Measurements from ENCODE around the gene STAG1. TPM values are rescaled to one million over a fixed set of nuclear protein-coding genes. Genes with fewer than 3 reads are reported as not detected.

STAG1 gene
- total and polyA plus RNA-seq, 9 of the 15 experiments (the other 6 are each of a cell fraction or from before 2014, with no cell fraction given), result 2.7 to 17.7 (median 8.8) TPM

- no peak for ATAC-seq
- H4K20me1 ChIP-seq (replicated peaks; ENCODE audit: control insufficient read depth, insufficient read depth, low read length), result no peaks in the 10 kb centered on the region
- H3K27me3 ChIP-seq (ENCODE audit: control insufficient read depth in 2 of 2, insufficient read depth in 2 of 2, low read length in 2 of 2), result no peaks in the 10 kb centered on the region
- ChIA-PET CTCF (ENCODE audit: low intra/inter-chr PET ratio) (no interaction called here), POLR2A (no interaction called here)
- peaks cover 0 to 3% of the 10 kb centered on the region in 2 experiments; a peak in 3 of 5 replicates for H3K4me1 ChIP-seq (replicated peaks in 1 of 2; ENCODE audit: control insufficient read depth in 2 of 2, insufficient read depth in 2 of 2, low read length in 2 of 2)
- DNase-seq (ENCODE audit: extremely low read depth in 1 of 4, low spot score in 3 of 4), result no peak
- no peaks in the 10 kb centered on the region for H3K36me3 ChIP-seq (ENCODE audit: control insufficient read depth, insufficient read depth, low read length)
- H3K4me3 ChIP-seq, result no peak overlapping the region
- no peak overlapping the region for H3K4me2 ChIP-seq (ENCODE audit: insufficient read depth, low read length)
- in situ Hi-C loops (cut with MboI) (no loop called here), intact Hi-C loops (cut with micrococcal nuclease) (no loop called here)
- H3K9me1 ChIP-seq (ENCODE audit: control insufficient read depth, insufficient read depth, low read length), result no peaks in the 10 kb centered on the region
- H2AFZ ChIP-seq (ENCODE audit: low read depth, low read length), result no peak overlapping the region
- H3K9me3 ChIP-seq (replicated peaks; ENCODE audit: control insufficient read depth, insufficient read depth, low read depth, low read length), result no peaks in the 10 kb centered on the region
- H3K27ac ChIP-seq (ENCODE audit: extremely low read depth, low read depth, low read length), result no peak overlapping the region
- no peak for FAIRE-seq
- 100% methylated on average over 1 of the region's 5 CpGs for WGBS (ENCODE audit: insufficient coverage, low coverage, missing lambda C conversion rate)
- H3K9ac ChIP-seq (ENCODE audit: insufficient read depth in 1 of 2, low read depth in 2 of 2, low read length in 2 of 2), result no peak overlapping the region
- peaks cover 21% of the 10 kb centered on the region for H3K79me2 ChIP-seq (ENCODE audit: control insufficient read depth, insufficient read depth, low read length)
- no TSS peak for BruUV-seq (replicated peaks)
- TF ChIP-seq ELK1 (CRISPR knock-in tag; IDR thresholded peaks at IDR 0.05) (no peak), ZSCAN29 (IDR thresholded peaks at IDR 0.05) (no peak), CREBBP (IDR thresholded peaks at IDR 0.05; ENCODE audit: low read depth, low read length) (no peak), ZNF655 (CRISPR knock-in tag; IDR thresholded peaks at IDR 0.05) (no peak), PHTF2 (CRISPR knock-in tag; IDR thresholded peaks at IDR 0.05) (no peak), ILK (tag; IDR thresholded peaks at IDR 0.05; ENCODE audit: borderline replicate concordance, low read depth) (no peak), MYBL2 (IDR thresholded peaks at IDR 0.05; ENCODE audit: low read depth) (no peak), MYBL2 (CRISPR knock-in tag; IDR thresholded peaks at IDR 0.05; ENCODE audit: borderline replicate concordance) (no peak), THAP7 (CRISPR knock-in tag; IDR thresholded peaks at IDR 0.05) (no peak), ZNF224 (CRISPR knock-in tag; IDR thresholded peaks at IDR 0.05) (no peak), ZNF431 (CRISPR knock-in tag; IDR thresholded peaks at IDR 0.05) (no peak), HOXB6 (CRISPR knock-in tag; IDR thresholded peaks at IDR 0.05; ENCODE audit: borderline replicate concordance) (no peak), STAT6 (CRISPR knock-in tag; IDR thresholded peaks at IDR 0.05) (no peak), SAFB2 (IDR thresholded peaks at IDR 0.05; ENCODE audit: borderline replicate concordance, low read depth, low read length, severe bottlenecking) (no peak)
Observed at GRCh38 chr3:136720091-136720490, 32.1 kb downstream of the STAG1 start.

Measured in K562 (cell line).